ENCODE results near the gene SNED1.

DNA sequence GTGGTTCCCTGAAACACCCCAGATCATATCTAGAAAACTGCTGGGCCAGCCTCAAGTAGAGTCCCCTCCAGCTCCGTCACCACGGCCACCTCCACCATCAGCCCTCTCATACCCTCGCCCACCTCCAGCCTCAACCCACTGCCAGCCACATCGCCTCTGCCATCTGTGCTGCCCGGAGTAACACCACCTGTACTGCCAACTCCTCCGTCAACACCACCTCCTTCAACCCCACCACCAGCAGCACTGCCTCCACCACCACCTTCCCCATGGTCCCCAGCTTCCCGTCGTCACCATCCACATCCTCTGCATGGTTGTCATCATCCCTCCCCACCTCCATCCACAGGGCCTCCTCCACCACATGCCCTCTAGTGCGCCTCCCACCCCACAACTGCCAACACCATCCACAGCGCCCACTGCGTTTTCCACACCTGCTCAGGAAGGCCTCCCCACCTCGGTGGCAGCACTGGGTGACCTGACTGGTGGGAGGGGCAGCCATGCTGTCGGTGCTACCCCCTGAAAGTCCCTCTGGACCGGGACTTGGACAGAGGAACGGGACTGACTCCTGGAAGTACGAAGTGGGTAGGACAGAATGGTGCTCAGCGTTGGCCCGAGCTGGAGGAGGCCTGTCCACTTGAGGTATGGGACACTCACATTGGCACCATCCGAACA is 1.6 kb downstream of the SNED1 start:
- TF ChIP-seq CTCF (conservative IDR thresholded peaks at IDR 0.05; ENCODE audit: low read length) (no peak), EZH2phosphoT487 (IDR thresholded peaks at IDR 0.05; ENCODE audit: borderline replicate concordance) (no peak)

Data from Loucy (cell line).